HEK293T (cell line): ENCODE results near the gene TFEB.

ENCODE experiments used
- CTCF ChIA-PET: fragments of 350-600 bp; formaldehyde crosslinking; extraction: SDS; loops from one replicate; lab custom pipeline; 2021; ENCODE audit warnings: antibody characterized with exemption, inconsistent platforms; lab: Yijun Ruan, JAX
- POLR2A ChIA-PET: fragments of 350-600 bp; formaldehyde crosslinking; extraction: SDS; loops from one replicate; lab custom pipeline; 2020; ENCODE audit warnings: antibody characterized with exemption, inconsistent platforms; lab: Yijun Ruan, JAX
- DNase-seq: peaks from one replicate; pipeline ENCODE4 v3.0.0; 2012; ENCODE audit warnings: mixed read lengths; ENCODE audit errors: extremely low spot score
- ARNT ChIP-seq: fragments of 450-650 bp; IDR thresholded peaks from 2 replicates; pipeline ENCODE4 v1.6.1; 2017; ENCODE audit warnings: mild to moderate bottlenecking
- BHLHE40 ChIP-seq: fragments of 450-650 bp; IDR thresholded peaks from 2 replicates; pipeline ENCODE4 v1.6.1; 2016; ENCODE audit warnings: mild to moderate bottlenecking, moderate library complexity, borderline replicate concordance
- CTBP1 ChIP-seq: fragments of 450-650 bp; IDR thresholded peaks from 2 replicates; pipeline ENCODE4 v1.6.1; 2016; ENCODE audit warnings: borderline replicate concordance
- ELF4 ChIP-seq: fragments of 450-650 bp; IDR thresholded peaks from 2 replicates; pipeline ENCODE4 v1.6.1; 2017; ENCODE audit warnings: antibody characterized with exemption
- FOXA1 ChIP-seq: fragments of 450-650 bp; IDR thresholded peaks from 2 replicates; pipeline ENCODE4 v1.6.1; 2016; ENCODE audit warnings: mild to moderate bottlenecking
- FOXK2 ChIP-seq: fragments of 450-650 bp; IDR thresholded peaks from 2 replicates; pipeline ENCODE4 v1.6.1; 2016; ENCODE audit warnings: mild to moderate bottlenecking
- FOXM1 ChIP-seq: fragments of 450-650 bp; IDR thresholded peaks from 2 replicates; pipeline ENCODE4 v1.6.1; 2017; ENCODE audit warnings: mild to moderate bottlenecking, borderline replicate concordance
- HDGF ChIP-seq: fragments of 450-650 bp; IDR thresholded peaks from 2 replicates; pipeline ENCODE4 v1.6.1; 2017; ENCODE audit warnings: antibody characterized with exemption, borderline replicate concordance
- L3MBTL2 ChIP-seq: fragments of 450-650 bp; conservative IDR thresholded peaks from 2 replicates; pipeline ENCODE4 v1.6.1; 2016; ENCODE audit warnings: mild to moderate bottlenecking
- LEF1 ChIP-seq: fragments of 450-650 bp; IDR thresholded peaks from 2 replicates; pipeline ENCODE4 v1.6.1; 2017; ENCODE audit warnings: mild to moderate bottlenecking, borderline replicate concordance
- NFRKB ChIP-seq: fragments of 450-650 bp; IDR thresholded peaks from 2 replicates; pipeline ENCODE4 v1.6.1; 2016; ENCODE audit warnings: mild to moderate bottlenecking, moderate library complexity
- SP1 ChIP-seq: fragments of 450-650 bp; IDR thresholded peaks from 2 replicates; pipeline ENCODE4 v1.6.1; 2017
- TARDBP ChIP-seq: fragments of 450-650 bp; IDR thresholded peaks from 2 replicates; pipeline ENCODE4 v1.6.1; 2016
- ZNF384 ChIP-seq: fragments of 450-650 bp; IDR thresholded peaks from 2 replicates; pipeline ENCODE4 v1.6.1; 2016
- TF ChIP-seq, protein P1 (sequence below): fragments of 450-650 bp; IDR thresholded peaks from 2 replicates; pipeline ENCODE4 v1.6.1; 2016

Gene TFEB

DNA sequence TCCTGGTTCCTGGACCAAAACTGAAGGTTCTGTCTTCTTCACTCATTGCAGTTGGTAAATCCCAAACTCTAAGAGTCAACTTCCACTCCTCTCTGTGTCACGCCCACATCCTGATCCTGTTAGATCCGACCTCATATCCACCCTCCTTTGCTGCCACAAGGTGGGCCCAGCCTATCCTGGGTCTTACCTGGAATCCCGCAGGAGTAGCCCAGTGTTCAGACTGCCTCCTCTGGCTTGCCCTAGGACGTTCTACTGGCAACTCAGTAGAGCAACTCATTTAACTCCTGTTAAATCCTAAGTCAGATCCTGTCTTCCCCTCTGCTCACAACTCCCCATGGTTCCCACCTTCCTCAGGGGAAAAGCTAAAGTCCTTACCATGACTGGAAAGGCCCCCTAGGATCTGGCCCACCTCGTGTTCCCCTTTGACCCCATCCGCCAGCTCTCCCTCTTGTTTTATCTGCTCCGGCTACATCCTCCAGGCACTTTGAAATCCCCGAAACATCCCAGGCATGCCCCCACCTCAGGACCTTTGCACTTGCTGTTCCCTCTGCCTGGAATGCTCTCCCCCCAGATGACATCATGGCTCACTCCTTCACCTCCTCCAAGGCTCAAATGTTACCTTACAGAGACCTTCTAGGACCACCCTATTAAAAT is 43.9 kb downstream of the TFEB start:
- TF ChIP-seq BHLHE40, result no peak
- TF ChIP-seq FOXK2, result no peak
- no peak for TF ChIP-seq ELF4
- TF ChIP-seq FOXM1, result no peak
- no peak for TF ChIP-seq TARDBP
- TF ChIP-seq CTBP1, result no peak
- TF ChIP-seq, protein P1, sequence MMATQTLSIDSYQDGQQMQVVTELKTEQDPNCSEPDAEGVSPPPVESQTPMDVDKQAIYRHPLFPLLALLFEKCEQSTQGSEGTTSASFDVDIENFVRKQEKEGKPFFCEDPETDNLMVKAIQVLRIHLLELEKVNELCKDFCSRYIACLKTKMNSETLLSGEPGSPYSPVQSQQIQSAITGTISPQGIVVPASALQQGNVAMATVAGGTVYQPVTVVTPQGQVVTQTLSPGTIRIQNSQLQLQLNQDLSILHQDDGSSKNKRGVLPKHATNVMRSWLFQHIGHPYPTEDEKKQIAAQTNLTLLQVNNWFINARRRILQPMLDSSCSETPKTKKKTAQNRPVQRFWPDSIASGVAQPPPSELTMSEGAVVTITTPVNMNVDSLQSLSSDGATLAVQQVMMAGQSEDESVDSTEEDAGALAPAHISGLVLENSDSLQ, result no peak
- POLR2A ChIA-PET, result no interaction called here
- CTCF ChIA-PET, result interaction anchor here (1.3 kb wide), 1 partner anchor 8 kb away, joined by 5 read pairs; no protein-coding TSS in a partner anchor
- no peak for DNase-seq

DNA sequence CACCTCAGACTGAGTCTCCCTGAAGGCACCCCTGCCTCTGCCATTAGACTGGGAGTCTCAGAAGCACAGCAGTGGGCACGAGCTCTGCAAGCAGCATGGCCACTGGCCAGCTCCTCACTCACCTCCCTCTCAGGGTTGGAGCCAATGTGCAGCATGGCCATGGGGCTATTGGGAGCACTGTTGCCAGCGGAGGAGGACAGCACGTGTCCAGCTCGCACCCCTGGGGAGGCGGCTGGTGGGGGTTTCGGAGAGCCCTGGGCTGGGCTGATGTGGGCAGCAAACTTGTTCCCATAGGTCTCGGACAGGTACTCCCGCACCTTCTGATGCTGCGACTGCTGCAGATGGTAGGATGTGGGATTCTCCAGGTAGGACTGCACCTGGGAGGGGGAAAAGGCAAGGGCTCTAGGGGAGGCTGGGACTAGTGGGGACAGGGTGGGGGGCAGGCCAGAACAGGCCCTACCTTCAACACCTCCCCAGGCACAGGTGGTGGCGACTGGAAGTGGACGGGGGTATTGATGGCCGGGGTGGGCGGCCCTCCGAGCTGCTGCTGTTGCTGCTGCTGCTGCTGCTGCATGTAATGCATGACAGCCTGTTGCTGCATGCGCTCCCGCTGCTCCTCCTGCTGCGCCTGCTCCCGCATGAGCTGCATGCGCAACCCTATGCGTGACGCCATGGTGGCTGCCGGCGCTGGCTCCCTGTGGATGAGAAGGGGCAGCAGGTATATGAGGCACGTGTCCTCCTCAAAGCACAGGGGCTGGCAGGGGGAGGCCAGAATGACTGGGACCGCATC is 44.7 kb downstream of the TFEB start:
- DNase-seq, result no peak
- no peak for TF ChIP-seq FOXK2
- TF ChIP-seq ELF4, result no peak
- ChIA-PET CTCF (interaction anchor here (0.9 to 4.0 kb wide), 3 partner anchors 10 to 323 kb away, joined by 3 to 20 read pairs (median 3); no protein-coding TSS in a partner anchor), POLR2A (no interaction called here)

DNA sequence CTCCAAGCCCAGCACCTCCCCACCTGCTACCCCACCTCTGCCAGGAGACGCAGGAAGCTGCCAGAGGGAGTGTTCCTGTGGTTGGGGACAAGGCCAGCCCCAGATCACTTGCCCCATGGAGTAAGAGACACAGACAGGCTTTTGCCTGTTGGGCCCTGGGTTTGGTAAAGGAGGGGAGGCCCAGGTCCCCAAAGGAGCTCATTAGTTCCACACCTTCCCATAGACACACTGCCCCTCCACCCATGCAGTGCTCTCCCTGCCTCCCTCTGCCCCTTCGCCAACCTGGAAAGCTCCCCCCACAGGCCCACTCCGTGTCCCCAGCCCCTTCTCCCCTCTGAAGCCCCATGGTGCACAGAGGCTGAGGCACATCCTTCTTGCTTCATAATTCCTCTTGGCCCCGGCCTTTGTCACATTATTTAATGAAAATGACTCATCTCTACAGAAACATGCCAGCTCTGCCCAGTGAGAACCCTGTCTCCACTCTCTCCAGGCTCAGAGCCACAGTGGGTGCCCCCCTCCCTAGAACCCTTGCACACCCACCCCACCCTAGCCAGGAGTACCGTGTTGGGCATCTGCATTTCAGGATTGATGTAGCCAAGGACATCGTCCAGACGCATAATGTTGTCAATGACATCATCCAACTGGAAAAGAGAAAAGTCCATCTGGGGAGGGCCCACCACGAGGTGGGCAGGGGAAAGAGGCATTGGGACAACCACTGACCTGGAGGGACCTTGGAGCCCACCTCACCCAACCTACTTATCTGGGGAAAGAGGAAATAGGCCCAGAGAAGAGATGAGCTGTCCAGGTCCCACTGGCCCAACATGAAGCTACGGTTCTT is 46.0 kb downstream of the TFEB start:
- ChIA-PET POLR2A (no interaction called here), CTCF (interaction anchor here (0.7 to 4.0 kb wide), 4 partner anchors 9 to 321 kb away, joined by 3 to 20 read pairs (median 6); no protein-coding TSS in a partner anchor)
- no peak for DNase-seq
- TF ChIP-seq SP1, result no peak
- no peak for TF ChIP-seq FOXA1
- no peak for TF ChIP-seq FOXM1
- no peak for TF ChIP-seq HDGF
- TF ChIP-seq L3MBTL2, result no peak
- TF ChIP-seq TARDBP, result no peak
- no peak for TF ChIP-seq FOXK2
- TF ChIP-seq ELF4, result no peak
- TF ChIP-seq CTBP1, result no peak

DNA sequence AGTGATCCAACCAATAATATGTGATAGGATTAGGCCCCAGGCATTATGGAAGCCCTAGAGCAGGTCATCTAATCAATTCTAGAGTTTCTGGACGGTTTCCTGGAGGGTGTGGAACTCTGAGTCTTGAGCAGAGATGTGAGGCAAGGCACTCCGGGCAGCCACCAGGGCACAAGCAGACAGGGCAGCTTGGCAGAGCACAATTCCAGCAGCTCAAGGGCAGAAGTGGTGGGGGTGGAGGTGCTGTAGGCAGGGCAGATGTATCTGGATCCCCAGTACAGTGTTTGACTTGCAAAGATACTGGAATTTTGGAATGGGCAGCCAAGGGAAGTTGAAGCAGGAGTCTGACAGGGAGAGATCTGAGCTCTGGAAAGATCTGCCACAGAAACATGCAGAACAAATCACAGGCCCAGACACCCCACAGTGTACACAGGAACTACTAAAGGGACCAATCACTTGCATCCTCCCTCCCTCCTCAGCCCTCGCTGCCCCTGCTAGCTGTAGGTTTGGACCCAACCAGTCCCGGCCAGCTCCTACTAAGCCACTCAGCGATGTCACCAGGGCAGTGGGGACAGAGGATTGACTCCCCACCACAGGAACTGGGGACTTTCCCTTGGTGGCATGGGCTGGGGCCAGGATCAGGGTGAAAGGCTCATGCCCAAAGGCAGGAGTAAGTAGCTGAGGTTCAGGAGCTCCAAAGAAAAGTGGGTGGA is 47.0 kb downstream of the TFEB start:
- TF ChIP-seq SP1 (no peak), HDGF (no peak)
- POLR2A ChIA-PET, result no interaction called here
- no peak for DNase-seq
- CTCF ChIA-PET, result interaction anchor here (1.0 to 4.0 kb wide), 2 partner anchors 17 to 320 kb away, joined by 8 to 20 read pairs; no protein-coding TSS in a partner anchor

DNA sequence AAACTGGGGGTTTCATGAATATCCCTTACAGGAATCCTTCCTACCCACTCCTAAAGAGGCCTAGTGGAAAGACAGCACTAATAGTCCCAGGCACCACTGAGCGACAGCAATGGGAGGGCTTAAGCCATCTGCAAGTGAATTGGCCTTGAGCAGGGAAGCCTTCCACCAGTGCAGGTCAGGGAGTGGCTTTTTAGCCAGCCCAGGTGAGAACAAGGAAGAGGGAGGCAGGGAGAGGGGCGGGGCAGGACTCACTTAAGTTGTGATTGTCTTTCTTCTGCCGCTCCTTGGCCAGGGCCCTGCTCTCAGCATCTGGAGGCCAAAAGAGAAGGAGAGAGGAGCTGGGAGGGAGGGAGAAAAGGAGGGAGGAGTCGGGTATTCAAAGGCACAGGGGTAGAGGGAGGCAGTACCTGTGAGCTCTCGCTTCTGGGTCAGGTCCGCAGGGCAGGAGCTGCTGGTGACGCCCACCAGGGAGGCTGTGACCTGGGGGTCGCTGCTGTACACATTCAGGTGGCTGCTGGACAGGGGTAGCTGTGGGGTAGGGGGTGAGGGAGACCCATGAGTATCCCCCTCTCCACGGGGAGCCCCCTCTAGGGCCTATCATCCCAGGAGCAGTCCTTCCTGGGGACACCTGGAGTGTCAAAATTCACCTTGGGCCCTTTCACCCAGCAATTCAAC is 47.8 kb downstream of the TFEB start:
- TF ChIP-seq TARDBP (no peak), ZNF384 (no peak), FOXK2 (no peak), CTBP1 (no peak), FOXM1 (no peak), ARNT (no peak), FOXA1 (no peak), HDGF (no peak)
- no peak for DNase-seq
- ChIA-PET CTCF (interaction anchor here (4.0 to 5.1 kb wide), 2 partner anchors 85 to 320 kb away, joined by 20 to 49 read pairs; no protein-coding TSS in a partner anchor), POLR2A (no interaction called here)

DNA sequence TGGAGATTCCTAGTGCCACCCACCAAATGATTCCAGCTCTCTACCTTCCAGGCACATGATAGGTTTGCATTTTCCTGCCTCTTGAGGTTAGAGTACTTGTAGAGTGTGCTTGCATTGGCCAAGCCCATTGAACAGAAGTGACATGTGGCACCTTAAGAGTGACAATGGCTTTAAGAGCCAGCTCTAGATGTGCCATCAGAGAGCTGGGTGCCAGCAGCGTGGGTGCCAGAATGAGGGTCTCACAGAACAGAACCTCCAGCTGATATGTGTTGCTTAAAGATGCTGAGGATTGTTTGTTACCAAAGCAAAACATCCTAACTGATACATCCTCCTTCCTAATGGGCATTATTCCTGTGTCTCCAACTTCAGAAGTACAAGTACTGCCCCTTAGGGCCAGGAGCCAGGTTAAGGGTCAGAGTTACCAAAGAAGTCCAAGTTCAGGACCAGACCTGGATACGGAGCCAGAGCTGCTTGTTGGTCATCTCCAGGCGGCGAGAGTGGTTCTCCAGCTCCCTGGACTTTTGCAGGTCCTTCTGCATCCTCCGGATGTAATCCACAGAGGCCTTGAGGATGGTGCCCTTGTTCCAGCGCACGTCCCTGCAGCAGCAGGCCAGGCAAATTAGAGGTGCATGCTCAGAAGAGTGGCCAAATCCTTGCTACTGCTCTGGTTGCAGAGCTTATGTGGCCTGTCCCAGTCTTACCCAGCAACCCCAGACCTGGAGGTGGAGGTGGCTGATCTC is 49.6 kb downstream of the TFEB start:
- ChIA-PET POLR2A (no interaction called here), CTCF (interaction anchor here (3.6 to 5.1 kb wide), 2 partner anchors 83 to 318 kb away, joined by 29 to 49 read pairs; no protein-coding TSS in a partner anchor)
- no peak for DNase-seq
- TF ChIP-seq HDGF (no peak), BHLHE40 (no peak), CTBP1 (no peak), LEF1 (no peak), FOXA1 (no peak), NFRKB (no peak), FOXK2 (no peak)
- TF ChIP-seq, protein P1, result no peak
